ENCODE measurements around the gene IL19.

The IL19 gene

DNA sequence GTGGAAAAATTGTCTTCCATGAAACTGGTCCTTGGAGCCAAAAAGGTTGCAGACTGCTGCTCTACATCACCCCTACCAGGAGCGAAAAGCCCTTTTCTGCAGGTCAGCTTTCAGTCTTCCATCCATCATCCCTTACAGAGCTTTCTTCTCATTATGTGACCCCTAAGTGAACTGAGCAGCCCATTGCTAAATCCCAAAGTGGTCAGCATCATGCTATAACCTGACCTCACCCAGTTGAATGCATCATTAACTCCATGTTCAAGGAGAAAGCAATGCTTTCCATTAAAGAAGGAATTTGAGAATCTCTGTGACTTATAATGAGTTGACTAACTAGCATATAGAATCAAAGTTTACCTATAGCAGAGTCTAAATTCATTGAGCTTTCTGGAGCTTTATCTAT lies 116.3 kb downstream of the IL19 start:
- no peak for DNase-seq (ENCODE audit: low read depth in 2 of 2, low spot score in 1 of 2)

DNA sequence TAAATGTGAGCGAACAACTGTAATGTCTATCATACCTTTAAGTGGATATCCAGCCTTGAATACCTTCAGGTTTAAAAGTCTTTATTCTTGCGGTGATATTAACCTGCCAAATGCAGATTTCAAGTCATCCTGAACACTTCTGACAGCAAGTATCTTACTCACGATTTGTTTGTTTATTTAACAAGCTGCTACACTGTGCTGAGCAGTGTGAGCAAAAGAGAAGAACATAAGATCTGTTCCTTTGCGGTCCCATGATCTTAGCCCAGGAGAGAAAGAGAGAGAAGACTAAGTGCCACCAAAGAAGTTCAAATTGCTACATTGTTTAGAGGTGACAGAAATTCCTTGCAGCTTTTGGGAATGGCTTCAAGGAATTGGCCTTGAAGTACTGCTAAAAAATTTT lies 117.1 kb downstream of the IL19 start:
- no peak for DNase-seq (ENCODE audit: low read depth in 2 of 2, low spot score in 1 of 2)

DNA sequence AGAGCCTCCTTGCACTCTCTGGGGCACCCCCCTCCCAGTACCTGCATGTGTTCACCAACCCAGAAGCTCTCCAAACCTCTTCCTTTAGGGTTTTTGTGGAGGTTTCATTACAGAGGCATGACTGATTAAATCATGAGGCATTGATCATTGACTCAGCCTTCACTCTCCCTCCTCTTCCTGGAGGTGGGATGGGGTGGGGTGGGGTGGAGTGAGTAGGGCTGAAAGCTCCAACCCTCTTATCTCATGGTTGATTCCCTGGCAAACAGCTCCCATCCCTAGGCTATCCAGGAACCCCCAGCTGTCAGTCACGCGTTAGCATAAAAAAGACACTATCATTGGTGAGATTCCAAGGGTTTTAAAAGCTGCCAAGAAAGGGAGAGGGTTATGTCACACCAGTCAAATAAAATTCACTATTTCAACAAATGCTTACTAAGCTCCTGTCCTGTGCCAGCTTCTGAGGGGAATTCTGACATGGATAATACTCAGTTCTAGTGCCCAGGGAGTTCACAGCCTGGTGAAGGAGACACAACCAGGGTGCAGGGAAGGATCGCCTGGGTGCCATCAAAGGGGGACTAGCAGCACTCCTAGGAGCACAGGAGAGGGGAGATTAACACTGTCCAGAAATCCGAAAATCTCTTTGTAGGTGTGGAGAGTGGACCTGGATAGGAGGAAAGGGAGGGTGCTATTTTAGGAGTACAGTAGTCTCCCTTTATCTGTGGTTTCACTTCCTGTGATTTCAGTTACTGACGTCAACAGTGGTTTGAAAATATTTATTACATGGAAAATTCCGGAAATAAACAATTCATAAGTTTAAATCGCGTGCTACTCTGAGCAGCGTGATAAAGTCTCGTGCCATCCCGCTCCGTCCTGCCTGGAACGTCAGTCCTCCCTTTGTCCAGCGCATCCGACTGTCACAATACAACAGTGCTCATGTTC lies 119.8 kb downstream of the IL19 start:
- no peak for DNase-seq (ENCODE audit: low read depth in 2 of 2, low spot score in 1 of 2)

DNA sequence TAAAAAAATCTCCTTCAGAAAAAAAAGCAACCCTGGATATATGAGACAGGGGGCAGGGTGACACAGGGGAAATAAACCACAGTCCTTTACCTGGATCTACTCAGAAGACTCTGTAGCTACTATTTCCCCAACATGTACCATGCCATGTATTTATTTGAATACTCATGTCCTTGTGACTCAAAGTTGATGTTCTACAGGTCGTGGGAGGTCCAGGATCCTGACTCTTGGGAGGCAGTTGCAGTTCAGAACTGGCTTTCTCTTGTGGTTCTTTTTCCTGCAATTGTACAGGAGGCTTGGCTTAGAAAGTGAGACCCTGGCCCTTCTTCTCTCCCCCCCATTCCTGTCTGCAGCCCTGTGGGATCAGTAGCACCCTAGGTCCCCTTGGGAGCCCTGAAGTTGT lies 120.8 kb downstream of the IL19 start:
- DNase-seq (ENCODE audit: low read depth in 2 of 2, low spot score in 1 of 2), result no peak

All from stimulated activated CD8-positive, alpha-beta memory T cell treated with anti-CD3 and anti-CD28 coated beads, Interleukin-4, amount 100 ng/mL, for 1 hour (primary cell).